SK-MEL-5 (cell line): ENCODE measurements around the gene DNAJA3. TPM values are rescaled to one million over a fixed set of nuclear protein-coding genes. Genes with fewer than 3 reads are reported as not detected.
"Not testable (repeated sequence)": the region's sequence is repeated elsewhere in the genome, so short reads cannot be mapped to it uniquely, and the experiment has no call there.

Experiments
- DNase-seq: peaks from one replicate; pipeline ENCODE4 v3.0.0-alpha.2; 2016; ENCODE audit warnings: low read depth, low spot score
- in situ Hi-C: cut with HindIII; loops from 2 replicates; pipeline ENCODE4 v1.10.0; 2016; ENCODE audit warnings: low sequenced_read_pairs, high pct_unique_total_duplicates, low pct_unique_long_range_greater_than_20kb
- total RNA-seq: library from RNA; depleted of rRNA; stranded (reverse); fragments of >200 nt; shearing (Covaris generic); gene quantifications from 2 replicates; pipeline ENCODE4 v1.2.3, GENCODE V29; 2014

DNAJA3 gene
- total RNA-seq, 1 experiment from 2014 or later, result 93.2 TPM

GRCh38 chr16:4385789-4386450 lies 39.7 kb upstream of the DNAJA3 start:
- in situ Hi-C loops, result no loop called here

GRCh38 chr16:4386451-4386805 lies 39.2 kb upstream of the DNAJA3 start:
- DNase-seq, result no peak
- in situ Hi-C loops, result no loop called here

More at GRCh38 chr16:4385789-4386450, 39.7 kb upstream of the DNAJA3 start:
- DNase-seq, result no peak

GRCh38 chr16:4386951-4387565 lies 38.6 kb upstream of the DNAJA3 start:
- in situ Hi-C loops, result no loop called here
- DNase-seq, result no peak

- DNase-seq, result no peak
- in situ Hi-C loops, result no loop called here
These were observed 37.9 kb upstream of the DNAJA3 start for GRCh38 chr16:4387781-4388180.

GRCh38 chr16:4388271-4389021 lies 37.2 kb upstream of the DNAJA3 start:
- no peak for DNase-seq
- in situ Hi-C loops, result no loop called here

GRCh38 chr16:4389051-4389955 lies 36.4 kb upstream of the DNAJA3 start:
- DNase-seq, result no peak
- in situ Hi-C loops, result no loop called here

GRCh38 chr16:4390266-4391260 lies 35.1 kb upstream of the DNAJA3 start:
- in situ Hi-C loops, result no loop called here

GRCh38 chr16:4391631-4392381 lies 33.9 kb upstream of the DNAJA3 start:
- in situ Hi-C loops, result no loop called here
- DNase-seq, result no peak

More at GRCh38 chr16:4390266-4391260, 35.1 kb upstream of the DNAJA3 start:
- DNase-seq, result no peak

- DNase-seq, result no peak
- in situ Hi-C loops, result no loop called here
These were observed 33.1 kb upstream of the DNAJA3 start for GRCh38 chr16:4392382-4393239.

GRCh38 chr16:4393240-4393600 lies 32.4 kb upstream of the DNAJA3 start:
- in situ Hi-C loops, result no loop called here
- no peak for DNase-seq

- DNase-seq, in situ Hi-C loops: not testable (repeated sequence)
These were observed 31.8 kb upstream of the DNAJA3 start for GRCh38 chr16:4393850-4394249.

GRCh38 chr16:4395055-4395726 lies 30.5 kb upstream of the DNAJA3 start:
- no peak for DNase-seq
- in situ Hi-C loops, result no loop called here

GRCh38 chr16:4399001-4399730 lies 26.5 kb upstream of the DNAJA3 start:
- no peak for DNase-seq
- in situ Hi-C loops, result no loop called here

- in situ Hi-C loops, result no loop called here
- no peak for DNase-seq
These were observed 24.6 kb upstream of the DNAJA3 start for GRCh38 chr16:4401094-4401501.
